GM12878 (cell line): Measurements from ENCODE around the gene TIGD4. TPM values are rescaled to one million over a fixed set of nuclear protein-coding genes. Genes with fewer than 3 reads are reported as not detected.

Experiments
- ATAC-seq: fragments of 200-7000 bp; cut with Tn5 transposase; 3 replicates; pipeline ENCODE4 v1.9.1; 2020; ENCODE audit warnings: mild to moderate bottlenecking, moderate library complexity
- BruUV-seq: library from RNA; stranded (reverse); fragments of 400-500 nt; replicated peaks from 2 replicates; lab custom pipeline; 2021; lab: Mats Ljungman, UMichigan
- CTCF ChIA-PET: fragments of 300-600 bp; sonication (Branson Sonifier 250); formaldehyde crosslinking; extraction: SDS; loops from one replicate; lab custom pipeline; 2021; ENCODE audit warnings: inconsistent platforms; lab: Yijun Ruan, JAX
- POLR2A ChIA-PET: fragments of 350-600 bp; formaldehyde crosslinking; extraction: SDS; loops from one replicate; lab custom pipeline; 2021; ENCODE audit warnings: inconsistent platforms; lab: Charles Lee
- RAD21 ChIA-PET: fragments of 300-600 bp; sonication (Branson Sonifier 250); formaldehyde crosslinking; loops from one replicate; lab custom pipeline; 2023; ENCODE audit warnings: antibody characterized with exemption; ENCODE audit not compliant: unreplicated experiment; lab: Charles Lee
- SMC1A ChIA-PET: fragments of 300-600 bp; sonication (Branson Sonifier 250); formaldehyde crosslinking; loops from one replicate; lab custom pipeline; 2023; ENCODE audit not compliant: unreplicated experiment, uncharacterized antibody; lab: Charles Lee
- DNase-seq: peaks from one replicate; pipeline ENCODE4 v3.0.0-alpha.2; 2011; ENCODE audit warnings: low read depth, low spot score
- FAIRE-seq: peaks from 3 replicates; lab custom pipeline; 2011; peaks lifted over from hg19 to GRCh38; lab: Jason Lieb, UNC
- H2AFZ ChIP-seq: 2 replicates; pipeline ENCODE4 v1.6.0; 2011; ENCODE audit warnings: low read depth, low read length, control low read depth; ENCODE audit not compliant: control insufficient read depth
- H3K27ac ChIP-seq: 2 replicates; pipeline ENCODE4 v1.5.1; 2011; ENCODE audit warnings: control low read depth; ENCODE audit not compliant: control insufficient read depth, insufficient read depth
- H3K27me3 ChIP-seq, 2 experiments: replicated peaks in 1 of 2; 2 replicates each; pipeline versions ENCODE4 v1.6.0 to v1.6.1; 2011; ENCODE audit warnings: low read length in 1 of 2; ENCODE audit not compliant: control insufficient read depth in 2 of 2, insufficient read depth in 2 of 2
- H3K36me3 ChIP-seq, 2 experiments: 2 replicates each; pipeline ENCODE4 v1.5.1; 2011; ENCODE audit warnings: low read length in 1 of 2; ENCODE audit not compliant: control insufficient read depth in 2 of 2, insufficient read depth in 2 of 2
- H3K4me1 ChIP-seq: 2 replicates; pipeline ENCODE4 v1.6.1; 2011; ENCODE audit warnings: mild to moderate bottlenecking, low read length, moderate library complexity, mixed read lengths; ENCODE audit not compliant: control insufficient read depth, insufficient read depth
- H3K4me2 ChIP-seq: 2 replicates; pipeline ENCODE4 v1.6.0; 2011; ENCODE audit warnings: control low read depth; ENCODE audit not compliant: control insufficient read depth, insufficient read depth
- H3K4me3 ChIP-seq: fragments of 200-600 bp; sonication (generic); 2 replicates; pipeline ENCODE4 v1.5.1; 2016
- H3K79me2 ChIP-seq: 2 replicates; pipeline ENCODE4 v1.6.0; 2011; ENCODE audit warnings: low read length; ENCODE audit not compliant: control insufficient read depth, insufficient read depth
- H3K9ac ChIP-seq: 2 replicates; pipeline ENCODE4 v1.8.0; 2011; ENCODE audit warnings: low read length, control low read depth, mixed read lengths; ENCODE audit not compliant: control insufficient read depth, insufficient read depth
- H3K9me3 ChIP-seq: replicated peaks from 3 replicates; pipeline ENCODE4 v1.5.1; 2011; ENCODE audit warnings: mild to moderate bottlenecking, low read length; ENCODE audit not compliant: control insufficient read depth, insufficient read depth
- H4K20me1 ChIP-seq: 2 replicates; pipeline ENCODE4 v1.6.0; 2011; ENCODE audit not compliant: control insufficient read depth, insufficient read depth
- BCLAF1 ChIP-seq: fragments of 450-650 bp; IDR thresholded peaks from 2 replicates; pipeline ENCODE4 v1.6.1; 2017; ENCODE audit warnings: antibody characterized with exemption, mild to moderate bottlenecking, moderate library complexity
- NFIC ChIP-seq: IDR thresholded peaks from 2 replicates; pipeline ENCODE4 v1.6.1; 2012; ENCODE audit warnings: low read depth, mild to moderate bottlenecking, inconsistent platforms, low read length, moderate library complexity
- POLR2AphosphoS2 ChIP-seq: IDR thresholded peaks from 2 replicates; pipeline ENCODE4 v1.6.1; 2011; ENCODE audit warnings: low read depth, mild to moderate bottlenecking, low read length, improper control_type of control experiment, moderate library complexity
- RAD51 ChIP-seq: fragments of 450-650 bp; IDR thresholded peaks from 2 replicates; pipeline ENCODE4 v1.6.1; 2016; ENCODE audit warnings: moderate library complexity, mild to moderate bottlenecking, inconsistent platforms
- ZBTB40 ChIP-seq: fragments of 450-650 bp; IDR thresholded peaks from 2 replicates; pipeline ENCODE4 v1.6.1; 2016; ENCODE audit warnings: mild to moderate bottlenecking, moderate library complexity, borderline replicate concordance
- ZNF217 ChIP-seq: fragments of 450-650 bp; IDR thresholded peaks from 2 replicates; pipeline ENCODE4 v1.6.1; 2017; ENCODE audit warnings: antibody characterized with exemption, mild to moderate bottlenecking
- ZSCAN29 ChIP-seq: fragments of 450-650 bp; IDR thresholded peaks from 2 replicates; pipeline ENCODE4 v1.6.1; 2017; ENCODE audit warnings: mild to moderate bottlenecking, moderate library complexity
- WGBS: methylation state at CpG from one replicate; pipeline ENCODE4 v1.1.6; 2016; ENCODE audit warnings: low lambda C conversion rate; ENCODE audit not compliant: insufficient replicate concordance, insufficient coverage; ENCODE audit errors: missing lambda C conversion rate; 5-methylcytosine and 5-hydroxymethylcytosine counted together
- in situ Hi-C: fragments of 300-500 bp; cut with MboI; formaldehyde crosslinking; loops from 9 replicates; pipeline ENCODE4 v1.14.3; 2018; ENCODE audit warnings: mixed read lengths
- intact Hi-C: fragments of 100-400 bp; cut with micrococcal nuclease; formaldehyde crosslinking; loops from one replicate; pipeline ENCODE4 v1.14.2; 2022; ENCODE audit not compliant: unreplicated experiment
- polyA plus RNA-seq, 11 experiments: library from polyadenylated mRNA; depleted of rRNA in 4 of 11; unstranded in 6 of 11; stranded (reverse) in 5 of 11; fragments of >200 nt; fragmentation: Nextera tagmentation in 4 of 11; fragmentation: Illumina TruSeq in 1 of 11; extraction: Ambion mirVana in 4 of 11; extraction: Trizol in 1 of 11; gene quantifications; 1 replicate in 1 of 11; 2 replicates in 10 of 11; pipeline versions ENCODE4 v1.2.1 to v1.2.3, GENCODE V29; 2011 to 2016; ENCODE audit warnings: inconsistent platforms in 2 of 11, missing spikeins in 2 of 11, low read depth in 1 of 11
- total RNA-seq, 4 experiments: library from RNA; depleted of rRNA in 3 of 4; stranded (reverse); fragments of >200 nt in 3 of 4; fragmentation: Illumina TruSeq in 1 of 4; extraction: Trizol in 1 of 4; gene quantifications; 2 replicates each; pipeline versions ENCODE4 v1.2.1 to v1.2.3, GENCODE V29; 2013 to 2021
- TF ChIP-seq, protein P1 (sequence below): IDR thresholded peaks from 2 replicates; pipeline ENCODE4 v1.6.1; 2011; ENCODE audit warnings: low read depth, low read length, improper control_type of control experiment, borderline replicate concordance

TIGD4 gene
- total and polyA plus RNA-seq, 10 of the 15 experiments (the other 5 are each of a cell fraction or from before 2014, with no cell fraction given) = 0.20 to 1.6 (median 0.48) TPM

GRCh38 chr4:152780267-152780778 is 793 bp upstream of the TIGD4 start:
- Histone ChIP-seq H3K4me1 (peaks cover 5% of the 10 kb centered on the region), H3K27me3 (no peaks in the 10 kb centered on the region), H3K36me3 (no peaks in the 10 kb centered on the region), H3K27ac (peak overlapping the region; percentile 87), H3K4me3 (peak overlapping the region; percentile 91), H3K4me2 (peak overlapping the region; percentile 70), H3K9me3 (no peaks in the 10 kb centered on the region), H3K9ac (peak overlapping the region; percentile 81), H3K79me2 (peaks cover 37% of the 10 kb centered on the region), H4K20me1 (no peaks in the 10 kb centered on the region), H2AFZ (peak overlapping the region; percentile 98)
- POLR2A ChIA-PET = interaction anchor here (0.6 kb wide), 1 partner anchor 49 kb away, joined by 3 read pairs; no protein-coding TSS in a partner anchor
- TF ChIP-seq POLR2AphosphoS2 = no peak
- no peak for TF ChIP-seq BCLAF1
- no peak for TF ChIP-seq NFIC
- no peak for TF ChIP-seq ZNF217
- no peak for TF ChIP-seq RAD51
- TF ChIP-seq ZBTB40 = no peak
- TF ChIP-seq, protein P1, sequence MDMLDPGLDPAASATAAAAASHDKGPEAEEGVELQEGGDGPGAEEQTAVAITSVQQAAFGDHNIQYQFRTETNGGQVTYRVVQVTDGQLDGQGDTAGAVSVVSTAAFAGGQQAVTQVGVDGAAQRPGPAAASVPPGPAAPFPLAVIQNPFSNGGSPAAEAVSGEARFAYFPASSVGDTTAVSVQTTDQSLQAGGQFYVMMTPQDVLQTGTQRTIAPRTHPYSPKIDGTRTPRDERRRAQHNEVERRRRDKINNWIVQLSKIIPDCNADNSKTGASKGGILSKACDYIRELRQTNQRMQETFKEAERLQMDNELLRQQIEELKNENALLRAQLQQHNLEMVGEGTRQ = no peak
- TF ChIP-seq ZSCAN29 = no peak
- ATAC-seq (peak; percentile 55), DNase-seq (no peak), FAIRE-seq (no peak)
- SMC1A ChIA-PET = interaction anchor here (1.1 to 2.7 kb wide), 4 partner anchors 12 to 738 kb away, joined by 3 to 18 read pairs (median 7); no protein-coding TSS in a partner anchor
- RAD21 ChIA-PET = interaction anchor here (0.9 to 1.7 kb wide), 2 partner anchors 72 to 305 kb away, joined by 3 to 5 read pairs; no protein-coding TSS in a partner anchor
- CTCF ChIA-PET = interaction anchor here (1.1 to 3.4 kb wide), 5 partner anchors 19 to 326 kb away, joined by 3 to 23 read pairs (median 9); no protein-coding TSS in a partner anchor
- 3% methylated on average over 14 of the region's 14 CpGs for WGBS
- in situ Hi-C loops = loop anchor here (25.0 kb wide), 1 partner anchor 1668 kb away; no protein-coding TSS in a partner anchor
- intact Hi-C loops = no loop called here
- TSS peak; percentile 81 for BruUV-seq
